MCF 10A (cell line): Measurements from ENCODE around the gene PLEKHJ1. TPM values are rescaled to one million over a fixed set of nuclear protein-coding genes. Genes with fewer than 3 reads are reported as not detected.
A peak's percentile ranks its signal among the peaks of the same experiment; 100 is the strongest.

ENCODE experiments used
- BruUV-seq: library from RNA; stranded (reverse); fragments of 400-500 nt; replicated peaks from 2 replicates; lab custom pipeline; 2021; lab: Mats Ljungman, UMichigan
- CTCF ChIA-PET: fragments of 300-600 bp; sonication (Branson Sonifier 250); formaldehyde crosslinking; extraction: SDS; loops from one replicate; lab custom pipeline; 2021; ENCODE audit warnings: antibody characterized with exemption, inconsistent platforms; lab: Yijun Ruan, JAX
- POLR2A ChIA-PET: fragments of 300-600, 350-650 bp; sonication (Branson Sonifier 250); formaldehyde crosslinking; extraction: SDS; loops from one replicate; lab custom pipeline; 2020; ENCODE audit warnings: antibody characterized with exemption, inconsistent platforms; lab: Yijun Ruan, JAX
- DNase-seq: peaks from one replicate; pipeline ENCODE4 v3.0.0-alpha.2; 2018; ENCODE audit not compliant: unreplicated experiment
- H3K27ac Mint-ChIP-seq: one replicate; pipeline ENCODE4 v1.8.0; 2022; ENCODE audit warnings: mild to moderate bottlenecking, low read depth, mixed read lengths; ENCODE audit not compliant: unreplicated experiment
- H3K27me3 Mint-ChIP-seq: one replicate; pipeline ENCODE4 v1.8.0; 2022; ENCODE audit warnings: mixed read lengths; ENCODE audit not compliant: insufficient read depth, unreplicated experiment
- H3K36me3 Mint-ChIP-seq: one replicate; pipeline ENCODE4 v1.8.0; 2022; ENCODE audit warnings: mild to moderate bottlenecking, moderate library complexity, mixed read lengths; ENCODE audit not compliant: insufficient read depth, unreplicated experiment
- H3K4me1 Mint-ChIP-seq: one replicate; pipeline ENCODE4 v1.8.0; 2022; ENCODE audit warnings: mixed read lengths; ENCODE audit not compliant: insufficient read depth, unreplicated experiment
- H3K4me3 Mint-ChIP-seq: one replicate; pipeline ENCODE4 v1.8.0; 2022; ENCODE audit warnings: mild to moderate bottlenecking, moderate library complexity, mixed read lengths; ENCODE audit not compliant: unreplicated experiment
- H3K9me3 Mint-ChIP-seq: one replicate; pipeline ENCODE4 v1.8.0; 2022; ENCODE audit warnings: mixed read lengths; ENCODE audit not compliant: unreplicated experiment
- CTCF ChIP-seq: fragments of 200-600 bp; IDR thresholded peaks from one replicate; pipeline ENCODE4 v1.8.0; 2022; ENCODE audit warnings: antibody characterized with exemption, mild to moderate bottlenecking; ENCODE audit not compliant: unreplicated experiment
- intact Hi-C: fragments of 100-400 bp; cut with micrococcal nuclease; formaldehyde crosslinking; loops from 2 replicates; pipeline ENCODE4 v1.14.1; 2022
- total RNA-seq: library from RNA; stranded (reverse); gene quantifications from 2 replicates; pipeline ENCODE4 v1.2.3, GENCODE V29; 2022

The PLEKHJ1 gene
- total RNA-seq, 1 experiment from 2014 or later = 54.1 TPM

GRCh38 chr19:2271234-2272103, 35.3 kb upstream of the PLEKHJ1 start:
- peaks cover 23% of the 10 kb centered on the region for H3K4me1 Mint-ChIP-seq
- BruUV-seq = no TSS peak
- ChIA-PET CTCF (interaction anchor here (0.7 to 2.5 kb wide), 4 partner anchors 33 to 121 kb away, joined by 3 to 20 read pairs (median 4); no protein-coding TSS in a partner anchor), POLR2A (interaction anchor here (0.7 to 5.3 kb wide), 12 partner anchors 12 to 198 kb away, joined by 3 to 79 read pairs (median 3); partner anchors contain the start of genes AP3D1, DOT1L, LSM7 and PLEKHJ1)
- peak overlapping the region; percentile 91 for H3K4me3 Mint-ChIP-seq
- H3K36me3 Mint-ChIP-seq = peaks cover 53% of the 10 kb centered on the region
- no peaks in the 10 kb centered on the region for H3K27me3 Mint-ChIP-seq
- peak overlapping the region; percentile 88 for H3K27ac Mint-ChIP-seq
- no peak for TF ChIP-seq CTCF
- H3K9me3 Mint-ChIP-seq = no peaks in the 10 kb centered on the region
- DNase-seq = peak; percentile 80
- intact Hi-C loops = loop anchor here (10.0 kb wide), 1 partner anchor 343 kb away; no protein-coding TSS in a partner anchor

- no peaks in the 10 kb centered on the region for H3K9me3 Mint-ChIP-seq
- H3K4me3 Mint-ChIP-seq = peak overlapping the region; percentile 91
- intact Hi-C loops = loop anchor here (10.0 kb wide), 1 partner anchor 344 kb away; no protein-coding TSS in a partner anchor
- no peak for TF ChIP-seq CTCF
- CTCF ChIA-PET = interaction anchor here (2.5 kb wide), 1 partner anchor 32 kb away, joined by 20 read pairs; no protein-coding TSS in a partner anchor
- no peaks in the 10 kb centered on the region for H3K27me3 Mint-ChIP-seq
- H3K36me3 Mint-ChIP-seq = peaks cover 53% of the 10 kb centered on the region
- H3K4me1 Mint-ChIP-seq = peaks cover 26% of the 10 kb centered on the region
- POLR2A ChIA-PET = interaction anchor here (0.6 to 5.3 kb wide), 20 partner anchors 10 to 421 kb away, joined by 3 to 79 read pairs (median 3); partner anchors contain the start of genes ABHD17A, AP3D1, DOT1L and LSM7
- TSS peak; percentile 45 for BruUV-seq
- peak; percentile 84 for DNase-seq
- H3K27ac Mint-ChIP-seq = peak overlapping the region; percentile 88
Observed at GRCh38 chr19:2270423-2271233, 34.5 kb upstream of the PLEKHJ1 start.

GRCh38 chr19:2270157-2270422, 34.0 kb upstream of the PLEKHJ1 start:
- no peak for TF ChIP-seq CTCF
- H3K9me3 Mint-ChIP-seq = no peaks in the 10 kb centered on the region
- H3K27me3 Mint-ChIP-seq = no peaks in the 10 kb centered on the region
- DNase-seq = peak; percentile 47
- CTCF ChIA-PET = no interaction called here
- POLR2A ChIA-PET = interaction anchor here (0.6 to 5.3 kb wide), 14 partner anchors 9 to 421 kb away, joined by 3 to 79 read pairs (median 4); partner anchors contain the start of genes ABHD17A, DOT1L, LSM7 and SPPL2B
- H3K4me1 Mint-ChIP-seq = peaks cover 26% of the 10 kb centered on the region
- peaks cover 52% of the 10 kb centered on the region for H3K36me3 Mint-ChIP-seq
- intact Hi-C loops = loop anchor here (10.0 kb wide), 1 partner anchor 345 kb away; no protein-coding TSS in a partner anchor
- H3K27ac Mint-ChIP-seq = peak overlapping the region; percentile 88
- peak overlapping the region; percentile 91 for H3K4me3 Mint-ChIP-seq
- BruUV-seq = no TSS peak
